Measurements from ENCODE around the gene FAM149B1.
"Not testable (repeated sequence)": the region's sequence is repeated elsewhere in the genome, so short reads cannot be mapped to it uniquely, and the experiment has no call there.

The FAM149B1 gene

GRCh38 chr10:73232887-73233286 is 65.0 kb downstream of the FAM149B1 start:
- no peak for DNase-seq

GRCh38 chr10:73233883-73234282 is 66.0 kb downstream of the FAM149B1 start:
- DNase-seq: no peak

- DNase-seq: no peak
These were observed 66.8 kb downstream of the FAM149B1 start for GRCh38 chr10:73234695-73235094.

- no peak for DNase-seq
These were observed 71.2 kb downstream of the FAM149B1 start for GRCh38 chr10:73238990-73239566.

- DNase-seq: no peak
These were observed 72.0 kb downstream of the FAM149B1 start for GRCh38 chr10:73239908-73240307.

GRCh38 chr10:73244866-73245477 is 77.1 kb downstream of the FAM149B1 start:
- DNase-seq: no peak

GRCh38 chr10:73246322-73246645 is 78.4 kb downstream of the FAM149B1 start:
- DNase-seq: no peak

GRCh38 chr10:73246646-73247508 is 79.0 kb downstream of the FAM149B1 start, which contains the start of gene DNAJC9:
TSS of gene DNAJC9 (minus strand) at chr10:73247255. CDS start at chr10:73247189, 66 bp downstream.
- DNase-seq: peak; percentile 49 to 97 (median 87)

GRCh38 chr10:73247509-73248258 is 79.8 kb downstream of the FAM149B1 start:
- DNase-seq: no peak

GRCh38 chr10:73248259-73248724 is 80.4 kb downstream of the FAM149B1 start:
- no peak for DNase-seq

- peak in 2 of 51 donors; percentile 1 to 19 for DNase-seq
These were observed 83.9 kb downstream of the FAM149B1 start for GRCh38 chr10:73251683-73252444.

GRCh38 chr10:73252445-73253224 is 84.7 kb downstream of the FAM149B1 start, which contains the start of gene MRPS16:
TSS of gene MRPS16 (minus strand) at chr10:73252644. CDS start at chr10:73252482, 162 bp downstream.
- DNase-seq: peak; percentile 65 to 96 (median 89)

- no peak for DNase-seq
These were observed 85.3 kb downstream of the FAM149B1 start for GRCh38 chr10:73253225-73253555.

- not testable (repeated sequence) for DNase-seq
These were observed 90.7 kb downstream of the FAM149B1 start for GRCh38 chr10:73258612-73259011.

- DNase-seq: no peak
These were observed 93.6 kb downstream of the FAM149B1 start for GRCh38 chr10:73261362-73261995.

GRCh38 chr10:73262105-73262730 is 94.3 kb downstream of the FAM149B1 start:
- no peak for DNase-seq

GRCh38 chr10:73262880-73263555 is 95.1 kb downstream of the FAM149B1 start:
- no peak for DNase-seq

GRCh38 chr10:73263693-73264347 is 95.9 kb downstream of the FAM149B1 start:
- DNase-seq: no peak
